GM18508 (cell line): ENCODE results near the gene ZNF397.

ENCODE experiments used
- ATAC-seq: cut with Tn5 transposase; IDR thresholded peaks from one replicate; pipeline ENCODE4 v1.9.1; 2021; ENCODE audit warnings: moderate number of reproducible peaks; ENCODE audit not compliant: insufficient read depth, unreplicated experiment

Gene ZNF397

GRCh38 chr18:35245719-35246317 lies 5.0 kb downstream of the ZNF397 start:
- ATAC-seq, result no peak

GRCh38 chr18:35246831-35247230 lies 6.0 kb downstream of the ZNF397 start:
- no peak for ATAC-seq

GRCh38 chr18:35247412-35248249 lies 6.8 kb downstream of the ZNF397 start:
- ATAC-seq, result no peak

GRCh38 chr18:35248429-35248828 lies 7.6 kb downstream of the ZNF397 start:
- no peak for ATAC-seq

GRCh38 chr18:35252466-35252865 lies 11.6 kb downstream of the ZNF397 start:
- no peak for ATAC-seq

GRCh38 chr18:35253655-35254287 lies 12.9 kb downstream of the ZNF397 start:
- ATAC-seq, result no peak

GRCh38 chr18:35256947-35257346 lies 16.1 kb downstream of the ZNF397 start:
- ATAC-seq, result no peak

GRCh38 chr18:35264409-35264808 lies 23.6 kb downstream of the ZNF397 start:
- ATAC-seq, result no peak

GRCh38 chr18:35267161-35267651 lies 26.4 kb downstream of the ZNF397 start:
- ATAC-seq, result peak; percentile 72

- ATAC-seq, result no peak
These were observed 27.0 kb downstream of the ZNF397 start for GRCh38 chr18:35267809-35268208.

GRCh38 chr18:35268821-35269220 lies 28.0 kb downstream of the ZNF397 start:
- ATAC-seq, result no peak

- ATAC-seq, result no peak
These were observed 30.8 kb downstream of the ZNF397 start for GRCh38 chr18:35271656-35272055.

GRCh38 chr18:35276267-35276666 lies 35.4 kb downstream of the ZNF397 start:
- ATAC-seq, result no peak

GRCh38 chr18:35277633-35278032 lies 36.8 kb downstream of the ZNF397 start:
- ATAC-seq, result no peak

GRCh38 chr18:35278085-35278484 lies 37.3 kb downstream of the ZNF397 start:
- no peak for ATAC-seq

- ATAC-seq, result no peak
These were observed 38.1 kb downstream of the ZNF397 start for GRCh38 chr18:35278969-35279368.

- ATAC-seq, result no peak
These were observed 41.5 kb downstream of the ZNF397 start for GRCh38 chr18:35282353-35282752.

- ATAC-seq, result no peak
These were observed 43.3 kb downstream of the ZNF397 start for GRCh38 chr18:35283923-35284794.

- ATAC-seq, result no peak
These were observed 44.0 kb downstream of the ZNF397 start for GRCh38 chr18:35284841-35285240.

GRCh38 chr18:35289293-35289692 lies 48.5 kb downstream of the ZNF397 start:
- ATAC-seq, result no peak
